GM20000 (cell line): ENCODE data around the gene AGPAT4.

Experiments used
- DNase-seq: peaks from one replicate; pipeline ENCODE4 v3.0.0; 2012; ENCODE audit warnings: low spot score
- TF ChIP-seq, protein P1 (sequence below): IDR thresholded peaks from 2 replicates; pipeline ENCODE4 v1.5.1; 2012; ENCODE audit warnings: mild to moderate bottlenecking, control low read depth; ENCODE audit errors: extremely low read depth, missing control alignments

Gene AGPAT4

DNA sequence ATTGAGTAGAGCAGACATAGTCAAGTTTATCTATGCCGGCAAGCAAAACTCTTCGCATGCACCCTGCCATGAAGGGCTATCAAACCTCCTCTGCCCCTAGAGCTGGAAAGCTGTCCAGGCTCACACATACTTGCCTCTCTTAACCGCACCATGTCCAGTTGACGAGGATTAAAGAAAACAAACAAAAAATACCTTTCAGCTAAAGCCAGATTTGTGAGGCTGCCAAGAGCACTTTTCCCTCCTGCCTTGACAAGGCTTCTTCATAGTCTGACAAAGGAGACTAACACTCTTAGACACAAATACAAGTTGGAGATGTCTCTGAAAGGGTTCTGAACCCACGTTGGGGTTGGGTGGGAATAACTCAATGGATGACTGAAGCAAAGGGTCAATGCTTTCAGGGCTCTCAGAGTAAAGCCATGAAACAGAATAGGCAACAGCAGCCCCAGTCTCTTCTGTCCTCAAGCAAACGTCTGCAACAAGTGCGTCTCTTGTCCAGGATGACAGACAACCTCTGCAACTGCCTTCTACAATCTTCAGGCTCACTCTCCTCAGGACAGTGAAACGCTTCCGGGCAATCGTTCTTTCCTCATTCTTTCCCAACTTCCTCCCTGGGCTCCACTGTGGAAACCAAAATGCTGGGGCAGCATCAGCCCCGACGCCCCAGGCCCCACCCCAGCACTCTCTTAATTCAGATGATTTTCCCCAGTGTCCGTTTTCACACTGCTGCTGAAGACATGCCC, 57.8 kb downstream of the AGPAT4 start:
- TF ChIP-seq, protein P1, sequence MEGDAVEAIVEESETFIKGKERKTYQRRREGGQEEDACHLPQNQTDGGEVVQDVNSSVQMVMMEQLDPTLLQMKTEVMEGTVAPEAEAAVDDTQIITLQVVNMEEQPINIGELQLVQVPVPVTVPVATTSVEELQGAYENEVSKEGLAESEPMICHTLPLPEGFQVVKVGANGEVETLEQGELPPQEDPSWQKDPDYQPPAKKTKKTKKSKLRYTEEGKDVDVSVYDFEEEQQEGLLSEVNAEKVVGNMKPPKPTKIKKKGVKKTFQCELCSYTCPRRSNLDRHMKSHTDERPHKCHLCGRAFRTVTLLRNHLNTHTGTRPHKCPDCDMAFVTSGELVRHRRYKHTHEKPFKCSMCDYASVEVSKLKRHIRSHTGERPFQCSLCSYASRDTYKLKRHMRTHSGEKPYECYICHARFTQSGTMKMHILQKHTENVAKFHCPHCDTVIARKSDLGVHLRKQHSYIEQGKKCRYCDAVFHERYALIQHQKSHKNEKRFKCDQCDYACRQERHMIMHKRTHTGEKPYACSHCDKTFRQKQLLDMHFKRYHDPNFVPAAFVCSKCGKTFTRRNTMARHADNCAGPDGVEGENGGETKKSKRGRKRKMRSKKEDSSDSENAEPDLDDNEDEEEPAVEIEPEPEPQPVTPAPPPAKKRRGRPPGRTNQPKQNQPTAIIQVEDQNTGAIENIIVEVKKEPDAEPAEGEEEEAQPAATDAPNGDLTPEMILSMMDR = no peak
- DNase-seq = no peak

DNA sequence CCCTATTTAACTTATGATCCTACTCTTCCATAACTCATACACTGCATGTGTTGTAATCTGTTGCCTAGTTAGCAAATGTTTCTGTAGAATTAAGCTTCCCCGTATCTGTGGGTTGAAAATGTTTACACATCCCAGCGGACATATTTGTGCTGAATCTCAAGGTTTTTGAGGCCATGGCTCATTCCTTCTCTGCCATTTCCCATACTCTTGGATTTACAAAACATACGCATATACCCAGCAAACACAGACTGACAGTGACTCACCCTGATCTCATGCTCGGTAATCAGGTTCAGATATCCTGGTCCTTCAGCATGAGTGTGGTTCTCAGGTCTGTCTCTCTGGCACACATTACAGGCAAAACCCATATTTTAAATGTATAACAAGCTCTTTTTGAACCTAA, 58.7 kb downstream of the AGPAT4 start:
- DNase-seq = no peak
- TF ChIP-seq, protein P1 = no peak

DNA sequence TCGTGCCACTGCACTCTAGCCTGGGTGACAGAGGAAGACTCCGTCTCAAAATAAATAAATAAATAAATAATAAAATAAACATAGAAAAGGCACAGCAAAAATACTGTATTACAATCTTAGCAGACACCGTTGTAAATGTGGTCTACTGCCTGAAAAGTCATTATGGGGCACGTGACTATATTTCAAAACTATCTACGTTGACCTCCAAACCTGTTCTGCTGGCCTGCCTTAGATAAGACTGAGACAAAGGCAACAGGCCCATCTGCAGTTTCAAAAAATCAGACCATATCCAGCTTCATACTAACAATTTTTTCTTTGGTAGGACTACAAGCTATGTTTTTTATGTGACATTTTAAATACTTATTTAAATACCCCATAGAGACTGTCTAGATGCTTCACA, 59.1 kb downstream of the AGPAT4 start:
- TF ChIP-seq, protein P1 = no peak
- no peak for DNase-seq

DNA sequence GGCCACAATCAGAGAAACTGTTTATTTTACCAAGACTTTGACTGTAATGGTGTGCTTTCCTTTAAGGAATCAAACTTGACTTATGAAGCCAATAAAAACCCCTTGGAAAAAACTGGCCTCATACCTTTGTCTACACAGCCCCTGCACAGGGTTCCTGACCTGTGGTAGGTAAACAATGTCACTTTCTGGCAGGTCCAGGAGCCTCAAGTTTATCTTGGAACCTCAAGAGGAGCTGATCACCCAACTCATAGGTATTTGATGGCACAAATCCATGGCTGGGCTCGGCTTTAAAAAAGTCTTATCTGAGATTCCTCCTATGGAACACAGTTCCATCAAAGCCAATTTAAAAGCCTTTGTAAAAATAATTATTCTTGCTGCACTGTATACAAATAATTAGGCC, 61.0 kb downstream of the AGPAT4 start:
- DNase-seq = no peak
- TF ChIP-seq, protein P1 = no peak

DNA sequence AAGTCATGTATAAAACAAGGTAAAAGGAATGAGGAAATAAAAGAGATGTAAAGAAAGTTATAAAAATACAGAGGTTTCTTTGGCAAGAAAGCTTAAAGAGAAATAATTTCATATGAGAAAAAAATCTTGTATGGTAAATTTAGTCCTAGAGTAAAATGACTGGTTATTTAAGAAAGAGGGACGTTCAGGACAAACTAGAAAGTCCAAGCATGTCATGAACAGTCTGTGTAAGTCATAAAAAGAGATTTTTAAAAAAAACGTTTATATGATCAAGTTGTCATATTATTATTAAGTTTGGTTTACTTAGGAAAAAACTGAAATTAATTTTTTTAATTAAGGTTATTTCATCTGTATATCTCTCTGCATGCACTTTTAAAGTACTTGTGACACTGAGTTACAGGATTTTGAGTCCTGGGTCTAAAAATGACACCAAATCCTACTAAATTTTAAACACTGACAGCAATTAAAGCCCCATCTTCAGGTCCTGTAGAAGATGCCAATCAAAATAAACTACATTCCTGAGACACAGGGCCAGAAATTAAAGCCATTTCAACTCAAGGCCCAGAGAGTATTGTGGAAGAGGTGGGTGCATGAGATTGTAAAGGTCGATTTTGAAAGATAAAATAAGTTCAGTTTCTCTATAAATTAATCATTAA, 62.4 kb downstream of the AGPAT4 start:
- TF ChIP-seq, protein P1 = no peak
- DNase-seq = no peak

DNA sequence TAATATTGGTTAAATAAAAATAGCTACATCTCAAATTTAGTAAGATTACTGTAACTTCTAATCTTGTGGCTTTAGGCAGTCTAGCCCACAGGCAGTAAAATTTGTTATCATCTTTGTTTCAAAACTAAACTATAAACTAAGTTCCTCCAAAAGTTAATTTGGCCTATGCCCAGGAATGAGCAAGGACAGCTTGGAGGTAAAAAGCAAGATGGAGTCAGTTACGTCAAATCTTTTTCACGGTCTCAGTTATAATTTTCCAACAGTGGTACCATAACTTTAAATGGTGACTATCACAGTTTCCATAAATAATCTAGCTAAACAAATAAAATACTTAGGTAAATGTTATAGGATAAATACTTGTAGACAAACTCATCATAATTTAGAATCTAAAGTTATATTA, 63.0 kb downstream of the AGPAT4 start:
- no peak for DNase-seq
- TF ChIP-seq, protein P1 = no peak

DNA sequence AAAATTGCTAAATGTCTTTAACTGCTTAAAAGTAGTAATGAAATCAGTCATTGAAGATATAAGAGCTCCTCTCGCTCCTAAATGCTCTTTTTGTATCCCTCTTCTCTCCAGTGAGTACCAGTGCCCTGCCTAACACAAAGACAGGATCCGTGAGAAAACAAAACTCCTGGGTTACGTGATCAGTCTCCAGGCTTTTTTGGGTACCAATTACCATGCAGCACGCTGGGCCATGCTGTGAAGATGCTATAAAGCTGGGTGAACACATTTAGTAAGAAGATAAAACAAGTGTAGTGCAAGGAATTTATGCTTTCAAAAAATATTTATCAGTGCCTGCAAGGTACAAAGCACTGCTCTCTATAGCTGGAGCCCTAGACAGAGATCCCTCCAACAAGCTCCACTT, 66.7 kb downstream of the AGPAT4 start:
- DNase-seq = no peak
- TF ChIP-seq, protein P1 = no peak
